SK-N-SH treated with all-trans-retinoic acid at 6 μM for 48 hours (cell line): ENCODE results near the gene VPS39.

Experiments used
- CREB5 ChIP-seq: fragments of 250-450 bp; sonication (Bioruptor Pico); IDR thresholded peaks from 2 replicates; pipeline ENCODE4 v1.5.1; 2020; ENCODE audit warnings: low read depth, mild to moderate bottlenecking, moderate library complexity
- CSRNP3 ChIP-seq: fragments of 250-450 bp; sonication (Bioruptor Pico); IDR thresholded peaks from 2 replicates; pipeline ENCODE4 v1.5.1; 2021; ENCODE audit warnings: mild to moderate bottlenecking, moderate library complexity
- PPARA ChIP-seq: fragments of 250-450 bp; sonication (Bioruptor Pico); IDR thresholded peaks from 2 replicates; pipeline ENCODE4 v1.5.0; 2020; ENCODE audit warnings: mild to moderate bottlenecking, borderline replicate concordance
- RARB ChIP-seq: fragments of 250-450 bp; sonication (Bioruptor Pico); IDR thresholded peaks from 2 replicates; pipeline ENCODE4 v1.8.0; 2021; ENCODE audit warnings: mild to moderate bottlenecking, moderate library complexity
- ZC3H10 ChIP-seq: fragments of 250-450 bp; sonication (Bioruptor Pico); IDR thresholded peaks from 2 replicates; pipeline ENCODE4 v1.5.1; 2021; ENCODE audit warnings: mild to moderate bottlenecking, moderate library complexity

- TF ChIP-seq RARB (CRISPR knock-in tag) (no peak), CSRNP3 (no peak), CREB5 (no peak), ZC3H10 (CRISPR knock-in tag) (no peak), PPARA (no peak)
Observed at GRCh38 chr15:42215913-42216829, 8.1 kb upstream of the VPS39 start.
